ENCODE results near the gene GRIK1. TPM values are rescaled to one million over a fixed set of nuclear protein-coding genes. Genes with fewer than 3 reads are reported as not detected.

The GRIK1 gene
- total RNA-seq, 2 donors from 2014 or later = not detected

- Histone ChIP-seq H3K27ac (ENCODE audit: low read depth, low read length) (no peak overlapping the region), H3K9me3 (ENCODE audit: control insufficient read depth, low read length) (no peaks in the 10 kb centered on the region), H3K4me3 (ENCODE audit: low read length) (no peak overlapping the region), H3K9ac (ENCODE audit: extremely low read depth, low read length, poor library complexity, severe bottlenecking) (no peak overlapping the region), H3K27me3 (ENCODE audit: control insufficient read depth, insufficient read depth, low read length, poor library complexity, severe bottlenecking) (no peaks in the 10 kb centered on the region), H3K4me1 (ENCODE audit: control insufficient read depth, insufficient read depth, low read length) (no peaks in the 10 kb centered on the region), H3K36me3 (ENCODE audit: control insufficient read depth, insufficient read depth, low read length) (no peaks in the 10 kb centered on the region)
- no peak for TF ChIP-seq CTCF (conservative IDR thresholded peaks at IDR 0.05)
- Mint-ChIP-seq H3K4me3 (no peak overlapping the region), H3K27me3 (ENCODE audit: insufficient read depth) (no peaks in the 10 kb centered on the region), H3K4me1 (no peaks in the 10 kb centered on the region), H3K27ac (no peak overlapping the region), H3K36me3 (ENCODE audit: low read depth) (peaks cover 5% of the 10 kb centered on the region), H3K9me3 (peaks cover 21% of the 10 kb centered on the region)
- no CpG with 5 or more reads among the region's 2 CpGs for WGBS, 2 experiments (ENCODE audit: insufficient coverage in 1 of 2, insufficient read length in 1 of 2)
- DNase-seq = no peak
Observed at GRCh38 chr21:29827647-29828046, 112.1 kb downstream of the GRIK1 start.

GRCh38 chr21:29827236-29827635 is 112.6 kb downstream of the GRIK1 start:
- WGBS, 2 experiments (ENCODE audit: insufficient coverage in 1 of 2, insufficient read length in 1 of 2) = 95 to 100% methylated on average over 2 to 3 of the region's 3 CpGs
- Mint-ChIP-seq H3K27ac (no peak overlapping the region), H3K36me3 (ENCODE audit: low read depth) (peaks cover 5% of the 10 kb centered on the region), H3K4me1 (no peaks in the 10 kb centered on the region), H3K9me3 (peaks cover 16% of the 10 kb centered on the region), H3K27me3 (ENCODE audit: insufficient read depth) (no peaks in the 10 kb centered on the region), H3K4me3 (no peak overlapping the region)
- Histone ChIP-seq H3K27me3 (ENCODE audit: control insufficient read depth, insufficient read depth, low read length, poor library complexity, severe bottlenecking) (no peaks in the 10 kb centered on the region), H3K4me1 (ENCODE audit: control insufficient read depth, insufficient read depth, low read length) (no peaks in the 10 kb centered on the region), H3K27ac (ENCODE audit: low read depth, low read length) (no peak overlapping the region), H3K9ac (ENCODE audit: extremely low read depth, low read length, poor library complexity, severe bottlenecking) (no peak overlapping the region), H3K4me3 (ENCODE audit: low read length) (no peak overlapping the region), H3K9me3 (ENCODE audit: control insufficient read depth, low read length) (no peaks in the 10 kb centered on the region), H3K36me3 (ENCODE audit: control insufficient read depth, insufficient read depth, low read length) (no peaks in the 10 kb centered on the region)
- no peak for TF ChIP-seq CTCF (conservative IDR thresholded peaks at IDR 0.05)
- DNase-seq = no peak

DNA sequence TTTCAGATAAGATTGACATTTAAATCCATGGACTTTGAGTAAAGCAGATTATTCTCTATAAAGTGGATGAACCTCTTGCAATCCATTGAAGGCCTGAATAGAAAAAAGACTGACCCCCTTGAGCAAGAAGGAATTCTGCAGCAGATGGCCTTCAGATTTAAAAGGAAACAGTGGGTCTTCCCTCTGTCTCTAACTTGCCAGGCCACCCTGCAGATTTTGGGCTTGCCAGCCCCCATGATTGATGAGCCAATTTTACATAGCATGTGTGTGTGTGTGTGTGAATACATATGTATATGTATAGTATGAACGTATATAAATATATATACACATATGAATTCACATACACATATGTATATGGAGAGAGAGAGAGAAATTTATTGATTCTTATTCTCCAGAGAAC is 113.4 kb downstream of the GRIK1 start:
- no peak overlapping the region for H3K4me3 Mint-ChIP-seq
- WGBS, 2 experiments (ENCODE audit: insufficient coverage in 1 of 2, insufficient read length in 1 of 2) = no CpG with 5 or more reads among the region's 1 CpG
- no peak for DNase-seq
- no peak for TF ChIP-seq CTCF (conservative IDR thresholded peaks at IDR 0.05)
- H3K27ac Mint-ChIP-seq = no peak overlapping the region
- Histone ChIP-seq H3K4me3 (ENCODE audit: low read length) (no peak overlapping the region), H3K9ac (ENCODE audit: extremely low read depth, low read length, poor library complexity, severe bottlenecking) (no peak overlapping the region), H3K27ac (ENCODE audit: low read depth, low read length) (no peak overlapping the region), H3K4me1 (ENCODE audit: control insufficient read depth, insufficient read depth, low read length) (no peaks in the 10 kb centered on the region), H3K27me3 (ENCODE audit: control insufficient read depth, insufficient read depth, low read length, poor library complexity, severe bottlenecking) (no peaks in the 10 kb centered on the region), H3K36me3 (ENCODE audit: control insufficient read depth, insufficient read depth, low read length) (no peaks in the 10 kb centered on the region), H3K9me3 (ENCODE audit: control insufficient read depth, low read length) (no peaks in the 10 kb centered on the region)
- no peaks in the 10 kb centered on the region for H3K4me1 Mint-ChIP-seq
- H3K9me3 Mint-ChIP-seq = peaks cover 8% of the 10 kb centered on the region
- H3K36me3 Mint-ChIP-seq (ENCODE audit: low read depth) = no peaks in the 10 kb centered on the region
- H3K27me3 Mint-ChIP-seq (ENCODE audit: insufficient read depth) = no peaks in the 10 kb centered on the region
